Natural killer cell (primary cell): ENCODE results near the gene P3H2. TPM values are rescaled to one million over a fixed set of nuclear protein-coding genes. Genes with fewer than 3 reads are reported as not detected.

Experiments used
- ATAC-seq, 3 donors: fragments of 150-1000 bp in 2 of 3; fragments of 200-7000 bp in 1 of 3; cut with Tn5 transposase; 1 replicate in 1 of 3; 2 replicates in 2 of 3; pipeline ENCODE4 v1.10.0; 2021; ENCODE audit warnings: mild to moderate bottlenecking in 2 of 3, moderate library complexity in 2 of 3
- DNase-seq, 2 donors: peaks; one replicate each; pipeline versions ENCODE4 v3.0.0 to v3.0.0-alpha.2; 2013 to 2021; ENCODE audit warnings: mixed read lengths in 1 of 2
- H3K27ac ChIP-seq: one replicate; pipeline ENCODE4 v1.5.1; 2013; ENCODE audit warnings: mild to moderate bottlenecking, low read length
- H3K27me3 ChIP-seq: one replicate; pipeline ENCODE4 v1.6.1; 2013; ENCODE audit warnings: low read length; ENCODE audit not compliant: control insufficient read depth, insufficient read depth
- H3K36me3 ChIP-seq: one replicate; pipeline ENCODE4 v1.6.1; 2013; ENCODE audit warnings: low read length; ENCODE audit not compliant: control insufficient read depth, insufficient read depth
- H3K4me1 ChIP-seq: one replicate; pipeline ENCODE4 v1.6.1; 2013; ENCODE audit warnings: low read length; ENCODE audit not compliant: control insufficient read depth, insufficient read depth
- H3K4me3 ChIP-seq: one replicate; pipeline ENCODE4 v1.5.1; 2013; ENCODE audit warnings: low read length
- H3K9me3 ChIP-seq: one replicate; pipeline ENCODE4 v1.6.1; 2013; ENCODE audit warnings: low read length; ENCODE audit not compliant: control insufficient read depth, insufficient read depth
- H3K27ac Mint-ChIP-seq, 2 donors: one replicate each; pipeline ENCODE4 v1.8.0; 2022; ENCODE audit warnings: mild to moderate bottlenecking in 2 of 2, mixed read lengths in 2 of 2, moderate library complexity in 1 of 2
- H3K27me3 Mint-ChIP-seq, 2 donors: one replicate each; pipeline ENCODE4 v1.8.0; 2022; ENCODE audit warnings: low read depth in 2 of 2, mixed read lengths in 2 of 2
- H3K36me3 Mint-ChIP-seq: one replicate; pipeline ENCODE4 v1.8.0; 2022; ENCODE audit warnings: mixed read lengths
- H3K4me1 Mint-ChIP-seq, 2 donors: one replicate each; pipeline ENCODE4 v1.8.0; 2022; ENCODE audit warnings: mixed read lengths in 2 of 2
- H3K4me3 Mint-ChIP-seq: one replicate; pipeline ENCODE4 v1.8.0; 2022; ENCODE audit warnings: mild to moderate bottlenecking, moderate library complexity, mixed read lengths
- H3K9me3 Mint-ChIP-seq, 2 donors: one replicate each; pipeline ENCODE4 v1.8.0; 2022; ENCODE audit warnings: mixed read lengths in 2 of 2
- CTCF ChIP-seq: fragments of 200-600 bp; IDR thresholded peaks from one replicate; pipeline ENCODE4 v1.8.0; 2022; ENCODE audit warnings: antibody characterized with exemption
- WGBS: methylation state at CpG from one replicate; pipeline ENCODE4 v1.1.7; 2013; ENCODE audit warnings: missing lambda C conversion rate; ENCODE audit not compliant: insufficient coverage; 5-methylcytosine and 5-hydroxymethylcytosine counted together
- intact Hi-C: fragments of 100-400 bp; cut with micrococcal nuclease; formaldehyde crosslinking; loops from one replicate; pipeline ENCODE4 v1.14.2; 2022
- total RNA-seq, 4 donors: library from RNA; stranded (reverse); fragments of 120-200 nt in 1 of 4; gene quantifications; one replicate each; pipeline versions ENCODE4 v1.2.3 to v1.2.4, GENCODE V29; 2013 to 2022

Gene P3H2
- total RNA-seq, 3 donors from 2014 or later (not counting 1 experiment from before 2014, with no cell fraction given) = 0.43 to 1.0 (median 0.64) TPM

- no peaks in the 10 kb centered on the region for H3K27me3 ChIP-seq
- no peaks in the 10 kb centered on the region for H3K36me3 ChIP-seq
- H3K4me3 ChIP-seq = no peak overlapping the region
- ATAC-seq = no peak
- WGBS = 100% methylated on average over 1 of the region's 2 CpGs
- DNase-seq = no peak
- intact Hi-C loops = no loop called here
- Mint-ChIP-seq H3K9me3 (peaks cover 0 to 4% of the 10 kb centered on the region in 2 donors), H3K27ac (no peak overlapping the region), H3K36me3 (no peaks in the 10 kb centered on the region), H3K4me3 (no peak overlapping the region), H3K4me1 (no peaks in the 10 kb centered on the region), H3K27me3 (no peaks in the 10 kb centered on the region)
- no peak overlapping the region for H3K27ac ChIP-seq
- H3K9me3 ChIP-seq = no peaks in the 10 kb centered on the region
- H3K4me1 ChIP-seq = no peaks in the 10 kb centered on the region
- TF ChIP-seq CTCF = no peak
These were observed 55.5 kb downstream of the P3H2 start for GRCh38 chr3:190065204-190065603.

DNA sequence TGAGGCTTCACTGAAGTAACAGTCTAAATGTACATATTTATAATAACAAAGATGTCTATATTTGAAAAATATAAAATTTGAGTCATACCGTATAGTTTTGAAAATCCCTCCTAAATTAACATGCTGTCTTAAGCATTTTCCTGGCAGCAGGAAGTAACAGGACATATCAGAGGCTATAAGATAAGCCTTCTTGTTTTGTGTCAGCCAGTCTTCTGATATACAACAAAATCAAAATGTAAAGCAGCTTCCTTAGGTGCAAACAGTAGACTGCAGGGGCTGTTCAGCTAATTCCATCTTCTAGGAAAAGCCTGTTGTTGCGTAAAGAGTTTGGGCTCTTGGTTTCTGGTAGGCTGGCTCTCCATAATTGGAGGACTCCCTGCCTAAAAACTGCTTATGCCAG is 56.0 kb downstream of the P3H2 start:
- Histone ChIP-seq H3K4me3 (no peak overlapping the region), H3K27ac (no peak overlapping the region), H3K36me3 (no peaks in the 10 kb centered on the region), H3K27me3 (no peaks in the 10 kb centered on the region), H3K9me3 (no peaks in the 10 kb centered on the region), H3K4me1 (no peaks in the 10 kb centered on the region)
- H3K9me3 Mint-ChIP-seq = peaks cover 0 to 4% of the 10 kb centered on the region in 2 donors
- DNase-seq (no peak), ATAC-seq (no peak)
- no peaks in the 10 kb centered on the region for H3K27me3 Mint-ChIP-seq
- WGBS = 94% methylated on average over 2 of the region's 2 CpGs
- H3K4me1 Mint-ChIP-seq = no peaks in the 10 kb centered on the region
- no peak overlapping the region for H3K4me3 Mint-ChIP-seq
- H3K27ac Mint-ChIP-seq = no peak overlapping the region
- H3K36me3 Mint-ChIP-seq = no peaks in the 10 kb centered on the region
- intact Hi-C loops = no loop called here
- no peak for TF ChIP-seq CTCF

DNA sequence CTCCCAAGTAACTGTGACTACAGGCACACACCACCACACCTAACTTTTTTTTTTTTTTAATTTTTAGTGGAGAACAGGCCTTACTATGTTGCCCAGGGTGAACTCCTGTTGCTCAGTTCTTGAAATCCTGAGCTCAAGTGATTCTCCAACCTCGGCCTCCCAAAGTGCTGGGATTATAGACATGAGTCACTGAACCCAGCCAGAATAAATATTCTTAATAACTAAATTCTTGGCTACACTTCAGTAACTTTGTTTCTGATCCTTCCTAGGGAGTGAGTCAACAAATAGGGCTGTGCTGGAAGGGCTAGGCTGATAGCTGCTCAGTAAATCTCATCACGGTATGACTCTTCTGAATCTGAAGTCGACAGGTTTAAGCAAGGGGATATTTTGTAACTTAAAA is 56.6 kb downstream of the P3H2 start:
- no peak for ATAC-seq
- no peaks in the 10 kb centered on the region for H3K36me3 Mint-ChIP-seq
- no peaks in the 10 kb centered on the region for H3K4me1 ChIP-seq
- 96% methylated on average over 2 of the region's 3 CpGs for WGBS
- intact Hi-C loops = no loop called here
- H3K9me3 Mint-ChIP-seq = no peaks in the 10 kb centered on the region
- no peaks in the 10 kb centered on the region for H3K36me3 ChIP-seq
- H3K4me3 ChIP-seq = no peak overlapping the region
- no peaks in the 10 kb centered on the region for H3K27me3 Mint-ChIP-seq
- no peaks in the 10 kb centered on the region for H3K9me3 ChIP-seq
- H3K27ac Mint-ChIP-seq = no peak overlapping the region
- H3K27me3 ChIP-seq = no peaks in the 10 kb centered on the region
- H3K4me3 Mint-ChIP-seq = no peak overlapping the region
- no peaks in the 10 kb centered on the region for H3K4me1 Mint-ChIP-seq
- no peak for TF ChIP-seq CTCF
- DNase-seq = no peak
- H3K27ac ChIP-seq = no peak overlapping the region

- DNase-seq = no peak
- Histone ChIP-seq H3K4me1 (no peaks in the 10 kb centered on the region), H3K9me3 (no peaks in the 10 kb centered on the region), H3K27ac (no peak overlapping the region), H3K4me3 (no peak overlapping the region), H3K36me3 (no peaks in the 10 kb centered on the region), H3K27me3 (no peaks in the 10 kb centered on the region)
- Mint-ChIP-seq H3K36me3 (no peaks in the 10 kb centered on the region), H3K27me3 (no peaks in the 10 kb centered on the region), H3K4me1 (no peaks in the 10 kb centered on the region), H3K27ac (no peak overlapping the region), H3K4me3 (no peak overlapping the region), H3K9me3 (no peaks in the 10 kb centered on the region)
- no peak for ATAC-seq
- TF ChIP-seq CTCF = no peak
- WGBS = 81% methylated on average over 3 of the region's 3 CpGs
- intact Hi-C loops = no loop called here
These were observed 57.2 kb downstream of the P3H2 start for GRCh38 chr3:190063490-190063889.
